ENCODE measurements around the gene ATG4C. TPM values are rescaled to one million over a fixed set of nuclear protein-coding genes. Genes with fewer than 3 reads are reported as not detected.
"Not testable (repeated sequence)": the region's sequence is repeated elsewhere in the genome, so short reads cannot be mapped to it uniquely, and the experiment has no call there.

The ATG4C gene, protein sequence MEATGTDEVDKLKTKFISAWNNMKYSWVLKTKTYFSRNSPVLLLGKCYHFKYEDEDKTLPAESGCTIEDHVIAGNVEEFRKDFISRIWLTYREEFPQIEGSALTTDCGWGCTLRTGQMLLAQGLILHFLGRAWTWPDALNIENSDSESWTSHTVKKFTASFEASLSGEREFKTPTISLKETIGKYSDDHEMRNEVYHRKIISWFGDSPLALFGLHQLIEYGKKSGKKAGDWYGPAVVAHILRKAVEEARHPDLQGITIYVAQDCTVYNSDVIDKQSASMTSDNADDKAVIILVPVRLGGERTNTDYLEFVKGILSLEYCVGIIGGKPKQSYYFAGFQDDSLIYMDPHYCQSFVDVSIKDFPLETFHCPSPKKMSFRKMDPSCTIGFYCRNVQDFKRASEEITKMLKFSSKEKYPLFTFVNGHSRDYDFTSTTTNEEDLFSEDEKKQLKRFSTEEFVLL
- total RNA-seq (10 to 100 TPM; 12.7 to 18.0 TPM), polyA plus RNA-seq (ENCODE audit: insufficient read length in 6 of 6) (10 to 100 TPM; 17.4 to 21.3 (median 18.5) TPM)
- long read RNA-seq, donor 1, transcript ATG4C-201 (11 exons, 2,938 nt): major isoform, 5 of 6 reads
- long read RNA-seq, donor 1, partial matches to known transcripts: 0 of 6 reads
- long read RNA-seq, donor 1, other reads (novel, unspliced or antisense): 0 of 6 reads
- long read RNA-seq, donor 2, transcript ATG4C-201 (11 exons, 2,938 nt): major isoform, 7 of 14 reads
- long read RNA-seq, donor 2, partial matches to known transcripts: 5 of 14 reads
- long read RNA-seq, donor 2, other reads (novel, unspliced or antisense): 0 of 14 reads
- long read RNA-seq, donor 3, partial matches to known transcripts: 8 of 12 reads
- long read RNA-seq, donor 3, other reads (novel, unspliced or antisense): 0 of 12 reads
- long read RNA-seq, donor 4, partial matches to known transcripts: 0 of 4 reads
- long read RNA-seq, donor 4, other reads (novel, unspliced or antisense): 1 of 4 reads
- long read RNA-seq, donor 5, partial matches to known transcripts: 0 of 2 reads
- long read RNA-seq, donor 5, other reads (novel, unspliced or antisense): 0 of 2 reads
- long read RNA-seq, donor 6, partial matches to known transcripts: 0 of 4 reads
- long read RNA-seq, donor 6, other reads (novel, unspliced or antisense): 0 of 4 reads
- long read RNA-seq, donor 7, partial matches to known transcripts: 0 of 2 reads
- long read RNA-seq, donor 7, other reads (novel, unspliced or antisense): 0 of 2 reads
- long read RNA-seq, donor 8, transcript ATG4C-203 (11 exons, 2,890 nt): major isoform, 6 of 9 reads
- long read RNA-seq, donor 8, partial matches to known transcripts: 0 of 9 reads
- long read RNA-seq, donor 8, other reads (novel, unspliced or antisense): 0 of 9 reads
- long read RNA-seq, donor 9: 0 reads
- long read RNA-seq, donor 10, partial matches to known transcripts: 0 of 1 reads
- long read RNA-seq, donor 10, other reads (novel, unspliced or antisense): 0 of 1 reads
- long read RNA-seq, donor 11, partial matches to known transcripts: 0 of 3 reads
- long read RNA-seq, donor 11, other reads (novel, unspliced or antisense): 0 of 3 reads
- long read RNA-seq, donor 12, transcript ATG4C-201 (11 exons, 2,938 nt): major isoform, 5 of 9 reads
- long read RNA-seq, donor 12, partial matches to known transcripts: 0 of 9 reads
- long read RNA-seq, donor 12, other reads (novel, unspliced or antisense): 0 of 9 reads

DNA sequence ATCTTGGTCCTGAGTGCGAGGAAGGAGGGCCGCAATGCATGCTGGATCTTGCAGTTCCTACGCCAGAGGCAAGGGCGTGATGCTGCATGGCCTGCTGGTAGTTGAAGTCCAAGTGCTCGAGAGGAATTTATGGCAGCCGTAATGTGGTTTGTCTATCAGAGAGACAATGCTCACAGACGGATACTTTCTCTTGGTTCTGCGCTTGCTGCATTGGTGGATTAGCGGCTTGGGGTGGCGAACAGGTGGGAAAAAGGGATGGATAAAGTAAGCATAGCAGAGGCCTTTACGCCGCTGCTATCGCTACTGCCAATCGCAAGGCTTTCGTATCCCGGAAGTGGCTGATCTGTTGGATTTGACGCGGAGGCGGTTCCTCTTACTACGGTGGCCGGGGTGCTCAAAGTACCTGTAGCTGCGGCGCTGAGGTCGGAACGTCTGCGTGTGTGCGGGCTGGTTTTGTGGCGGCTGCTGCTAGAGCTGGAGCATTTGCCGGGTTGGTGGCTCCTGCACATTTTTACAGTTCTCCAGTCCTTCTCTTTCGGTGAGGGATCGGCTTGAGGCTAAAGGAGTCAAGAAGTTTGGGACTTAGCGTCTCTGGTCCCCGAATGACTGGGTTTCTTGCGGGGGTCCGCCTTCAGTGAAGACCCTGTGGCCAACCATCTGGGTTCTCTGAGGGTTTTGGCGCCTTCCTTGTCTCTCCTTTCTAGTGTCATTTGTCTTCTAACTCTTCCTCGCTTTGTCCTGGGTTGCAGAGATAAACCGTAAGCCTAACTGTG lies at the start of gene ATG4C:
ATG4C (plus strand) TSS at position 397 of the 773 bp plus-strand sequence. CDS start 19,655 bp downstream, outside the sequence.
- H3K27ac ChIP-seq: peak within 1 kb of the TSS; percentile 93 to 94
- ATAC-seq: peak; percentile 99
- peaks cover 0 to 21% of the 10 kb centered on the region in 2 donors for H3K4me1 ChIP-seq
- intact Hi-C loops (cut with DNase I): no loop called here
- H3K4me3 ChIP-seq: peak within 1 kb of the TSS; percentile 79 to 83
- H3K9me3 ChIP-seq: no peaks in the 10 kb centered on the region
- H3K27me3 ChIP-seq: peaks cover 0 to 4% of the 10 kb centered on the region in 2 donors
- TF ChIP-seq, protein P1, sequence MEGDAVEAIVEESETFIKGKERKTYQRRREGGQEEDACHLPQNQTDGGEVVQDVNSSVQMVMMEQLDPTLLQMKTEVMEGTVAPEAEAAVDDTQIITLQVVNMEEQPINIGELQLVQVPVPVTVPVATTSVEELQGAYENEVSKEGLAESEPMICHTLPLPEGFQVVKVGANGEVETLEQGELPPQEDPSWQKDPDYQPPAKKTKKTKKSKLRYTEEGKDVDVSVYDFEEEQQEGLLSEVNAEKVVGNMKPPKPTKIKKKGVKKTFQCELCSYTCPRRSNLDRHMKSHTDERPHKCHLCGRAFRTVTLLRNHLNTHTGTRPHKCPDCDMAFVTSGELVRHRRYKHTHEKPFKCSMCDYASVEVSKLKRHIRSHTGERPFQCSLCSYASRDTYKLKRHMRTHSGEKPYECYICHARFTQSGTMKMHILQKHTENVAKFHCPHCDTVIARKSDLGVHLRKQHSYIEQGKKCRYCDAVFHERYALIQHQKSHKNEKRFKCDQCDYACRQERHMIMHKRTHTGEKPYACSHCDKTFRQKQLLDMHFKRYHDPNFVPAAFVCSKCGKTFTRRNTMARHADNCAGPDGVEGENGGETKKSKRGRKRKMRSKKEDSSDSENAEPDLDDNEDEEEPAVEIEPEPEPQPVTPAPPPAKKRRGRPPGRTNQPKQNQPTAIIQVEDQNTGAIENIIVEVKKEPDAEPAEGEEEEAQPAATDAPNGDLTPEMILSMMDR (IDR thresholded peaks at IDR 0.05): no peak
- DNase-seq: peak; percentile 95 to 98 (median 96)
- no peaks in the 10 kb centered on the region for H3K36me3 ChIP-seq

DNA sequence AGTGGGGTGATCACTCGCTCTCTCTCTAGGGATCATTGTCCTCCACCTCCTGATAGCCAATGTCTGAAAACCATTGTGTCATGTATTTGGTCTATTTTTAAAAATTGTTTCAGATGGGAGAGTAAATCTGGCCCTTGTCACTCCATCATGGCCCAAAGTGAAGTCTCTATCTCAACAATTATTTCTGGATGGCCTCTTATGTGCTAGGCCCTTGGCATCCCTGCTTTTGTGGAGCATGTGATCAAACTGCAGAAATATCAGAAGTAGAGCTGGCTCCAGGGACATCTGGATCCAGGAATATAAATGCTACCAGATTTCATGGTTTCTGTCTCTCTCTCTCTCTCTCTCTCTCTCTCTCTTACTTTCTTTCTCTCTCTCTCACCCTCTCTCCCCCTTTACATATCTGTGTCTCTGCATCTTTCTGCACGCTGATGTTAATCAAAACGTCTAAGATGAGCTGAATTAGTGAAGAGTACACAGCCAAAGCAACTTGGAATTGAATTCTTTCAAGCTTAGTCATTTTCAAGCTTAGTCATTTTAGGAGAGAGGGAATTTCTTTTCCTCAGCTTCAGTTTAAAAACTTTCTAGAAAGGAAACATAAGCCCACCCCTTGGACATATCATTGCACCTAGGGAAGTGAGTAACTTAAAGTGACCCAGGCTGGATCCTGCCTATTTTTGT lies 48.3 kb upstream of the ATG4C start:
- Histone ChIP-seq H3K27me3 (no peaks in the 10 kb centered on the region), H3K36me3 (no peaks in the 10 kb centered on the region), H3K4me3 (no peak overlapping the region), H3K27ac (no peak overlapping the region), H3K4me1 (no peaks in the 10 kb centered on the region), H3K9me3 (no peaks in the 10 kb centered on the region)
- DNase-seq (no peak), ATAC-seq (no peak)
- intact Hi-C loops (cut with DNase I): no loop called here
- TF ChIP-seq, protein P1 (IDR thresholded peaks at IDR 0.05): no peak

DNA sequence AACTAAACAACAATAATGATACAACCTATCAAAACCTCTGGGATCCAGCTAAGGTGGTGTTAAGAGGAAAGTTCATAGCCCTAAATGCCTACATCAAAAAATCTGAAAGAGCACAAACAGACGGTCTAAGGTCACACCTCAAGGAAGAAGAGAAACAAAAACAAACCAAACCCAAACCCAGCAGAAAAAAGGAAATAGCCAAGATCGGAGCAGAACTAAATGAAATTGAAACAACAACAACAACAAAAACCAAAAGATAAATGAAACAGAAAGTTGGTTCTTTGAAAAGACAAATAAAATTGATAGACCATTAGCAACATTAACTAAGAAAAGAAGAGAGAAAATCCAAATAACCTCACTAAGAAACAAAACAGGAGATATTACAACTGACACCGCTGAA lies 43.2 kb upstream of the ATG4C start:
- not testable (repeated sequence) for H3K9me3 ChIP-seq, H3K27ac ChIP-seq, ATAC-seq, H3K27me3 ChIP-seq, H3K4me3 ChIP-seq, H3K36me3 ChIP-seq, H3K4me1 ChIP-seq, DNase-seq
- intact Hi-C loops (cut with DNase I): loop anchor here in 1 of 2 donors (10.0 kb wide), 2 partner anchors 236 to 566 kb away; no protein-coding TSS in a partner anchor

DNA sequence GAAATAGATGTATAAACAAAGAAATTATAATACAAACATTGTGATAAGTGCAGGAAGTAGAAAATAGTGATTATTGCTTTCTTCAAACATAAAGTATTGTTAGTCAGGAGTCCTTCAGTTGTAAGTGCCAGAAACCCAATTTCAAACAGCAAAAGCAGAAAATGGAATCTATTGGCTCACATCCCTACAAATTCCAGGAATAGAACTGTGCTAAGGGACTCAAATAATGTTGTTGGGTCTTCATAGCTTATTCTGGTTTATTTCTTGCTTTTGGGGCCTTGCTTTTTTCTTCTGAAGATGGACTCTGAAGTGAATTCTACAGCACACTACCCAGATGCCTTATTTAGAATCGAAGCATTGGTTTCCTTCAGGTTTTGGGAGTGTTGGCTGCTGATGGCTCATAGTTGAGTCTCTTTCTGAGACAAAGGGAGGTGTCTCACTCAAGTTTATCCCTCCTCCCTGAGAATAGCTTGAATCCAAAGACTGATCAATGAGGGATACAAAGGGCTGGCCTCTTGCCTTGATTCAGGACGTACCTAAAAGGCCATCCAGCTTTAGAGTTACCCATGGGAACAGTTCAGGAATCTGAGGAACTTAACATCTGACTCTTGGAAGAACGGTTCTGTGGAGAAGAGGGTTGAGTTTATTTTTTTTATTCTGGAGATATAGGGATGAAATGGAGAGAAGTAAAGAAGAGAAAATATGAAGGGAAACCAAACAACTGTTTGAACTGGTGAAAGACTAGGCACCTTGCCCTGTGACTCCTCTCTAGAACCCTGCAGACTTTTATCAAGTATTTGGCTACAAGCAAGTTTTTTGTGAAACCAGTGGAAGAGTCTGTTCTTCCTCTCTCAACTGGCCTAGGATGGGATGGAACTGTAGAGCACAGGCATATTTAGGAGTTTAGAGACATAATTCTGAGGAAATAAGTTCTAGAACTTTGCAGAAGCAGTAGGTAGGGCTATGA lies 39.0 kb upstream of the ATG4C start:
- H3K4me1 ChIP-seq: no peaks in the 10 kb centered on the region
- no peak for DNase-seq
- H3K4me3 ChIP-seq: no peak overlapping the region
- TF ChIP-seq, protein P1 (IDR thresholded peaks at IDR 0.05): no peak
- ATAC-seq: no peak
- no peaks in the 10 kb centered on the region for H3K36me3 ChIP-seq
- no peak overlapping the region for H3K27ac ChIP-seq
- H3K27me3 ChIP-seq: no peaks in the 10 kb centered on the region
- intact Hi-C loops (cut with DNase I): loop anchor here in 1 of 2 donors (10.0 kb wide), 2 partner anchors 240 to 570 kb away; no protein-coding TSS in a partner anchor
- H3K9me3 ChIP-seq: no peaks in the 10 kb centered on the region
